PC-3 (cell line): ENCODE measurements around the gene C2CD3. TPM values are rescaled to one million over a fixed set of nuclear protein-coding genes. Genes with fewer than 3 reads are reported as not detected.
A peak's percentile ranks its signal among the peaks of the same experiment; 100 is the strongest.

Source experiments
- ATAC-seq: fragments of 200-7000 bp; cut with Tn5 transposase; 2 replicates; pipeline ENCODE4 v1.9.1; 2020; ENCODE audit warnings: mild to moderate bottlenecking, moderate library complexity
- BruUV-seq: library from RNA; stranded (reverse); fragments of 400-500 nt; replicated peaks from 2 replicates; lab custom pipeline; 2021; lab: Mats Ljungman, UMichigan
- CTCF ChIA-PET: fragments of 300-600 bp; sonication (Branson Sonifier 250); formaldehyde crosslinking; loops from one replicate; lab custom pipeline; 2022; ENCODE audit warnings: antibody characterized with exemption; lab: Charles Lee
- POLR2A ChIA-PET: fragments of 300-600 bp; sonication (Branson Sonifier 250); formaldehyde crosslinking; loops from one replicate; lab custom pipeline; 2022; ENCODE audit warnings: antibody characterized with exemption; ENCODE audit not compliant: unreplicated experiment; lab: Charles Lee
- DNase-seq: peaks from one replicate; pipeline ENCODE4 v3.0.0-alpha.2; 2015
- H2AFZ ChIP-seq: fragments of 300-600 bp; sonication (generic); 2 replicates; pipeline ENCODE4 v1.6.0; 2016; ENCODE audit warnings: antibody characterized with exemption, low read length
- H3F3A ChIP-seq: fragments of 300-600 bp; sonication (generic); one replicate; pipeline ENCODE4 v1.6.0; 2017; ENCODE audit warnings: antibody characterized with exemption, low read length, control low read depth, mild to moderate bottlenecking; ENCODE audit not compliant: unreplicated experiment
- H3K27ac ChIP-seq: fragments of 300-600 bp; sonication (generic); 2 replicates; pipeline ENCODE4 v1.5.1; 2016; ENCODE audit warnings: mild to moderate bottlenecking, low read length
- H3K27me3 ChIP-seq: fragments of 300-600 bp; sonication (generic); 2 replicates; pipeline ENCODE4 v1.6.1; 2016; ENCODE audit warnings: low read length, mixed read lengths
- H3K36me3 ChIP-seq: fragments of 300-600 bp; sonication (generic); 2 replicates; pipeline ENCODE4 v1.6.1; 2016; ENCODE audit warnings: low read depth, mixed run types, low read length, mixed read lengths
- H3K4me1 ChIP-seq: fragments of 300-600 bp; sonication (generic); 2 replicates; pipeline ENCODE4 v1.5.1; 2016; ENCODE audit warnings: low read length; ENCODE audit not compliant: insufficient read depth
- H3K4me2 ChIP-seq: fragments of 300-600 bp; sonication (generic); 2 replicates; pipeline ENCODE4 v1.6.0; 2016; ENCODE audit warnings: low read length
- H3K4me3 ChIP-seq: fragments of 300-600 bp; sonication (generic); 2 replicates; pipeline ENCODE4 v1.5.1; 2016; ENCODE audit warnings: mild to moderate bottlenecking, low read length, mixed read lengths
- H3K79me2 ChIP-seq: fragments of 300-600 bp; sonication (generic); 2 replicates; pipeline ENCODE4 v1.6.1; 2017; ENCODE audit warnings: low read length, mixed read lengths
- H3K9ac ChIP-seq: fragments of 300-600 bp; sonication (generic); 2 replicates; pipeline ENCODE4 v1.6.0; 2016; ENCODE audit warnings: mild to moderate bottlenecking, low read length
- H3K9me2 ChIP-seq: fragments of 300-600 bp; sonication (generic); replicated peaks from 2 replicates; pipeline ENCODE4 v1.6.1; 2016; ENCODE audit warnings: mixed run types, low read length, mixed read lengths
- H3K9me3 ChIP-seq: fragments of 300-600 bp; sonication (generic); 2 replicates; pipeline ENCODE4 v1.6.1; 2016; ENCODE audit warnings: low read length, mixed read lengths
- H4K20me1 ChIP-seq: fragments of 300-600 bp; sonication (generic); 2 replicates; pipeline ENCODE4 v1.6.1; 2016; ENCODE audit warnings: low read length, mixed read lengths
- EZH2 ChIP-seq: fragments of 300-600 bp; sonication (generic); IDR thresholded peaks from one replicate; pipeline ENCODE4 v1.6.1; 2017; ENCODE audit warnings: antibody characterized with exemption, mild to moderate bottlenecking, low read length; ENCODE audit not compliant: unreplicated experiment
- EZH2phosphoT487 ChIP-seq: fragments of 300-600 bp; sonication (generic); IDR thresholded peaks from 2 replicates; pipeline ENCODE4 v1.6.1; 2018; ENCODE audit warnings: mild to moderate bottlenecking, antibody characterized with exemption, low read length, borderline replicate concordance
- intact Hi-C: fragments of 100-400 bp; cut with micrococcal nuclease; formaldehyde crosslinking; loops from 2 replicates; pipeline ENCODE4 v1.9.0; 2023
- total RNA-seq: library from RNA; depleted of rRNA; stranded (reverse); fragments of >200 nt; gene quantifications from 2 replicates; pipeline ENCODE4 v1.2.3, GENCODE V29; 2014
- TF ChIP-seq, protein P1 (sequence below): fragments of 300-600 bp; sonication (generic); conservative IDR thresholded peaks from 2 replicates; pipeline ENCODE4 v1.5.1; 2017; ENCODE audit warnings: antibody characterized with exemption, low read depth, mild to moderate bottlenecking, low read length

Gene C2CD3
- total RNA-seq, 1 experiment from 2014 or later, result 27.3 TPM

DNA sequence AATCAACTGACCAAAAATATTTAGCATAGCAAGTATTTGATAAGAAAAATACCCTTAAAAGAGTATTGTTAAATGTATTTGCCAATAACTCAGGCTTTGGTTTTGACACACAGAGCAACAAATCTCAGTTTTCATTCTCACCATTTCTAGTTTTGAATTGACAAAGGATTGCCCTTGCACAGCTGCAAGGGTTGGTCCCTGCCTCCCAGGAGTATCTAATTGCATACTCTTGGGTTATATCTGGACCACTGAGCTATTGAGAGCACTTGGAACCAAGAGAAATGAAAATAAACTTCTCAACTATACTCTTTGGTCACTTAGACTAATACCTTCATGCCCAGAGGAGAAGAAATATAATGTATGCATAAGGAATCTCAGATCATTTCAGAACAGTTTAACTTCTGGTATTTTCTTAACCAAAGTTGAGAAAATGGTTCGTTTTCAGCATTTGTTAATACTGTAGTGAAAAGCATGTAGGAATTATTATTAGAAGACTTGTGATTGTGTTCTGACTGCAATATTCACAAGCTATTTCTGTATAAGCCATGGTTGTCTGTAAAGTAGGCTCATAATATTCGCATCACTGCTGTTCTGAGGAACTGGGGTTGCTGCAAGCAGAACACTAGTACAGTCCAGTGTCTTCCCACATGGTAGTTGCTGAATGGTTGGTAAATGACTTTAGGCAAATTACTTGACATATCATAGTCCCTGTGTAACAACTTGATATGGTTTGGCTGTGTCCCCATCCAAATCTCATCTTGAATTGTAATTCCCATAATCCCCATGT is 7.9 kb downstream of the C2CD3 start:
- Histone ChIP-seq H3K4me1 (peaks cover 7% of the 10 kb centered on the region; the same call in 1 of the 2 replicates), H4K20me1 (no peaks in the 10 kb centered on the region), H3F3A (no peaks in the 10 kb centered on the region), H3K36me3 (peaks cover 33% of the 10 kb centered on the region), H3K4me2 (no peak overlapping the region), H3K9me2 (no peaks in the 10 kb centered on the region), H3K79me2 (peaks cover 16% of the 10 kb centered on the region), H3K9ac (no peak overlapping the region), H3K27me3 (no peaks in the 10 kb centered on the region), H3K4me3 (no peak overlapping the region), H3K27ac (no peak overlapping the region), H2AFZ (no peak overlapping the region), H3K9me3 (no peaks in the 10 kb centered on the region)
- DNase-seq, result no peak
- POLR2A ChIA-PET, result no interaction called here
- TF ChIP-seq, protein P1, sequence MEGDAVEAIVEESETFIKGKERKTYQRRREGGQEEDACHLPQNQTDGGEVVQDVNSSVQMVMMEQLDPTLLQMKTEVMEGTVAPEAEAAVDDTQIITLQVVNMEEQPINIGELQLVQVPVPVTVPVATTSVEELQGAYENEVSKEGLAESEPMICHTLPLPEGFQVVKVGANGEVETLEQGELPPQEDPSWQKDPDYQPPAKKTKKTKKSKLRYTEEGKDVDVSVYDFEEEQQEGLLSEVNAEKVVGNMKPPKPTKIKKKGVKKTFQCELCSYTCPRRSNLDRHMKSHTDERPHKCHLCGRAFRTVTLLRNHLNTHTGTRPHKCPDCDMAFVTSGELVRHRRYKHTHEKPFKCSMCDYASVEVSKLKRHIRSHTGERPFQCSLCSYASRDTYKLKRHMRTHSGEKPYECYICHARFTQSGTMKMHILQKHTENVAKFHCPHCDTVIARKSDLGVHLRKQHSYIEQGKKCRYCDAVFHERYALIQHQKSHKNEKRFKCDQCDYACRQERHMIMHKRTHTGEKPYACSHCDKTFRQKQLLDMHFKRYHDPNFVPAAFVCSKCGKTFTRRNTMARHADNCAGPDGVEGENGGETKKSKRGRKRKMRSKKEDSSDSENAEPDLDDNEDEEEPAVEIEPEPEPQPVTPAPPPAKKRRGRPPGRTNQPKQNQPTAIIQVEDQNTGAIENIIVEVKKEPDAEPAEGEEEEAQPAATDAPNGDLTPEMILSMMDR, result no peak
- TF ChIP-seq EZH2phosphoT487, result no peak
- no peak for TF ChIP-seq EZH2
- intact Hi-C loops, result no loop called here
- no TSS peak for BruUV-seq
- ATAC-seq, result no peak
- CTCF ChIA-PET, result interaction anchor here (1.5 kb wide), 1 partner anchor 8 kb away, joined by 5 read pairs; the partner anchor contains the start of genes C2CD3 and PPME1

DNA sequence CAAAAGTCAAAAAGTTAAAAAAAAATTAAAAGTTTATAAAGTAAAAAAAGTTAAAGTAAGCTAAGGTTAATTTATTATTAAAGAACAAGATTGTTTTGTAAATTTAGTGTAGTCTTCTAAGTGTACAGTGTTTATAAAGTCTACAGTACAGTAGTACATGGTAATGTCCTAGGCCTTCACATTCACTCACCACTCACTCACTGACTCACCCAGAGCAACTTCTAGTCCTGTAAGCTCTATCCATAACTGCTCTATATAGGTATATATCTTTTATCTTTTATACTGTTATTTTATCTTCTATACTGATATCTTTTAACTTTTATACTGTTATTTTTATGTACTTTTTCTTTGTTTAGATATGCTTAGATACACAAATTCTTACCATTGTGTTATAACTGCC is 11.2 kb downstream of the C2CD3 start:
- no peaks in the 10 kb centered on the region for H3K9me3 ChIP-seq
- no peak overlapping the region for H3K27ac ChIP-seq
- H3K9me2 ChIP-seq, result no peaks in the 10 kb centered on the region
- intact Hi-C loops, result no loop called here
- ChIA-PET POLR2A (no interaction called here), CTCF (no interaction called here)
- H3K36me3 ChIP-seq, result peaks cover 19% of the 10 kb centered on the region; the same call in 1 of the 2 replicates
- no peaks in the 10 kb centered on the region for H3K27me3 ChIP-seq
- H3K79me2 ChIP-seq, result peaks cover 34% of the 10 kb centered on the region
- no peaks in the 10 kb centered on the region for H3F3A ChIP-seq
- H3K9ac ChIP-seq, result no peak overlapping the region
- TF ChIP-seq, protein P1, result no peak
- TF ChIP-seq EZH2phosphoT487, result no peak
- no peak for TF ChIP-seq EZH2
- DNase-seq (no peak), ATAC-seq (no peak)
- H3K4me1 ChIP-seq, result peaks cover 35% of the 10 kb centered on the region
- H2AFZ ChIP-seq, result no peak overlapping the region
- no TSS peak for BruUV-seq
- no peaks in the 10 kb centered on the region for H4K20me1 ChIP-seq
- H3K4me2 ChIP-seq, result no peak overlapping the region
- no peak overlapping the region for H3K4me3 ChIP-seq

DNA sequence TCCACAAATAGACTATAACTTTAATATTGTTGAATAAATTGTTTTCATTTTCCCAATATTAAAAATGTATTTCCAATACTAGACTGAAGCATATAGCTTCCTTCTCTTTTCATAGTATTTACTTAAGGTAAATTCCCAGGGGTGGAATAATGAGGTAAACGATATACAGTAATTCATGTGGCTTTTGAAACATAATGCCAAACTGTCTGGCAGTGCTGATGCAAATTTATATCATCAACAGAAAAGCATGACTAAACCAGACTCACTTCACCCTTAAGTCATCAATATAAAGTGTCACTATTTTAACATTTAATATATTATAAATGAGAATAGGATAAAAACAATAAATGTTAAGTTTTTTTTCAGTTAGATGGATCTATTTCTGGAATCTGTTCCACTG is 13.6 kb downstream of the C2CD3 start:
- Histone ChIP-seq H3K4me3 (0 out of 2 replicates have a peak overlapping the region, but pooled peaks have one; percentile 4), H3K27ac (peak overlapping the region; percentile 64), H3K4me1 (peaks cover 47% of the 10 kb centered on the region), H3K79me2 (peaks cover 54% of the 10 kb centered on the region), H3K9me3 (peaks cover 11% of the 10 kb centered on the region; the same call in 1 of the 2 replicates), H3F3A (peaks cover 10% of the 10 kb centered on the region), H3K9me2 (no peaks in the 10 kb centered on the region), H3K27me3 (no peaks in the 10 kb centered on the region), H3K9ac (peak overlapping the region; percentile 26), H4K20me1 (no peaks in the 10 kb centered on the region), H2AFZ (no peak overlapping the region), H3K36me3 (peaks cover 29% of the 10 kb centered on the region), H3K4me2 (peak overlapping the region; percentile 47)
- CTCF ChIA-PET, result no interaction called here
- no TSS peak for BruUV-seq
- peak; percentile 57 for ATAC-seq
- TF ChIP-seq, protein P1, result no peak
- TF ChIP-seq EZH2phosphoT487 (no peak), EZH2 (no peak)
- POLR2A ChIA-PET, result no interaction called here
- intact Hi-C loops, result no loop called here
- DNase-seq, result peak; percentile 81
